HUES6 (cell line): ENCODE data around the gene TBC1D5.

ENCODE experiments used
- H3K27ac ChIP-seq: 2 replicates; pipeline ENCODE4 v1.7.0; 2013; ENCODE audit warnings: low read depth, mild to moderate bottlenecking, low read length, inconsistent platforms
- H3K27me3 ChIP-seq: 2 replicates; pipeline ENCODE4 v1.6.1; 2013; ENCODE audit warnings: low read length; ENCODE audit not compliant: control insufficient read depth, insufficient read depth
- H3K36me3 ChIP-seq: 2 replicates; pipeline ENCODE4 v1.6.1; 2013; ENCODE audit warnings: low read length; ENCODE audit not compliant: control insufficient read depth, insufficient read depth
- H3K4me1 ChIP-seq: 2 replicates; pipeline ENCODE4 v1.6.1; 2013; ENCODE audit warnings: low read length; ENCODE audit not compliant: control insufficient read depth, insufficient read depth
- H3K4me3 ChIP-seq: 2 replicates; pipeline ENCODE4 v1.5.1; 2013; ENCODE audit warnings: low read depth, low read length
- H3K9ac ChIP-seq: one replicate; pipeline ENCODE4 v1.6.1; 2013; ENCODE audit warnings: mild to moderate bottlenecking, low read length
- H3K9me3 ChIP-seq: 2 replicates; pipeline ENCODE4 v1.6.1; 2013; ENCODE audit warnings: low read depth, low read length; ENCODE audit not compliant: control insufficient read depth, insufficient read depth

Gene TBC1D5

GRCh38 chr3:17151598-17152373 is 590.6 kb downstream of the TBC1D5 start:
- no peak overlapping the region for H3K4me3 ChIP-seq
- H3K36me3 ChIP-seq, result no peaks in the 10 kb centered on the region
- no peak overlapping the region for H3K27ac ChIP-seq
- H3K4me1 ChIP-seq, result no peaks in the 10 kb centered on the region
- no peaks in the 10 kb centered on the region for H3K9me3 ChIP-seq
- no peak overlapping the region for H3K9ac ChIP-seq
- no peaks in the 10 kb centered on the region for H3K27me3 ChIP-seq

DNA sequence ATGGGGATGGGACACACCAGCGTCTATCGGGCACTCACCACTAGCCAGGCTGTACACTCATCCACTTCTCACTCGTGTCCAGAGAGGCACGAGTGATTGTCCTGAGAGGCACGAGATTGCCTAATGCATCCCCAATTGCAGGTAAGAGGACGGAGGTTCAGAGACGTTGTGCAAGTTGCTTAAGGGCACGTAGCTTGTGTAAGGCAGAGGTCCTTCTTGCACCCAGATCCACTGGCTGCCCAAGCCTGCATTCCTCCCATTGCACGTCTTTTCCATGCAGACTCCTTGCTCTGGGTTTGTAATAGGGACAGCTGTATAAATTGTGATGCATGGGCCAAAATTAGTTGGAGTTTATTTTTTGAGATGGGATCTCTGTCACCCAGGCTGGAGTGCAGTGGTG is 593.4 kb downstream of the TBC1D5 start:
- no peak overlapping the region for H3K9ac ChIP-seq
- H3K9me3 ChIP-seq, result no peaks in the 10 kb centered on the region
- no peak overlapping the region for H3K27ac ChIP-seq
- no peaks in the 10 kb centered on the region for H3K36me3 ChIP-seq
- no peaks in the 10 kb centered on the region for H3K27me3 ChIP-seq
- H3K4me1 ChIP-seq, result peaks cover 3% of the 10 kb centered on the region
- H3K4me3 ChIP-seq, result no peak overlapping the region

GRCh38 chr3:17144665-17144993 is 597.8 kb downstream of the TBC1D5 start:
- Histone ChIP-seq H3K4me1 (peaks cover 6% of the 10 kb centered on the region), H3K9ac (no peak overlapping the region), H3K27me3 (no peaks in the 10 kb centered on the region), H3K9me3 (peaks cover 3% of the 10 kb centered on the region; the same call in 1 of the 2 replicates), H3K36me3 (no peaks in the 10 kb centered on the region), H3K27ac (no peak overlapping the region), H3K4me3 (no peak overlapping the region)

DNA sequence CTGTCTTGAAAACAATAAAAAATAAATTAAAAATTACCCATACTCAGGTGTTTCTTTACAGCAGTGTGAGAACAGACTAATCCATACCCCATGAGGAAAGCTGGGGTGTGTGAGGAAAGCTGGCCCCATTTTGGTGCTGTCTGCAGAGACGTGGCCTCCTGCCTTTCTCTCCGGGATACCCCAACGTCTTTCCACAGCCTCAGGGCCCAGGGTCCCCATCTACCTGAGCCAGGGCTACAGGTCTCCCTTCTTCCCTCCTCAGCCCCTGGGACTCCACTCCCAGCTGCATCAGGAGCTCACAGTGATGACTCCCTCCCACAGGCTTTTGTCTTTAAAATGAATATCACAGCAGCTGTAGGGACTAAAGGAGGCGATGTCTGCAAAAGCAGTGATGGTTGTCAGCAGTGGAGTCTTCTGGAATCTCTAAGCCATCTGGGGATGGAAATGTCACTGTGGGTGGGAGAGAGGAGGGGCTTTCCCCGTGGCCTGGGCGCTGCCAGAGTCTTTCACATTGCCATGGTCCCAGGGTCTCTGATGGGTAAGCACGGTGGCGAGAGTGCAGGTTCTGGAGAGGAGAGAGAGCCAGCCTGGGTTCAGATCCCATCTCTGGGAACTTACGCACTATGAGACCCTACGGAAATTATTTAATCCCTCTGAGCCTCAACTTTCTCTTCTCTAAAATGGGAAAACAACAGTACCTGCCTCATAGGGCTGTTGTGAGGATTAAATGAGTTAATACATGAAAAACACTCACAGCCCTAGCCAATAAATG is 598.4 kb downstream of the TBC1D5 start:
- no peak overlapping the region for H3K27ac ChIP-seq
- H3K9me3 ChIP-seq, result peaks cover 3% of the 10 kb centered on the region; the same call in 1 of the 2 replicates
- no peak overlapping the region for H3K4me3 ChIP-seq
- peaks cover 6% of the 10 kb centered on the region for H3K4me1 ChIP-seq
- H3K36me3 ChIP-seq, result no peaks in the 10 kb centered on the region
- no peak overlapping the region for H3K9ac ChIP-seq
- H3K27me3 ChIP-seq, result no peaks in the 10 kb centered on the region

DNA sequence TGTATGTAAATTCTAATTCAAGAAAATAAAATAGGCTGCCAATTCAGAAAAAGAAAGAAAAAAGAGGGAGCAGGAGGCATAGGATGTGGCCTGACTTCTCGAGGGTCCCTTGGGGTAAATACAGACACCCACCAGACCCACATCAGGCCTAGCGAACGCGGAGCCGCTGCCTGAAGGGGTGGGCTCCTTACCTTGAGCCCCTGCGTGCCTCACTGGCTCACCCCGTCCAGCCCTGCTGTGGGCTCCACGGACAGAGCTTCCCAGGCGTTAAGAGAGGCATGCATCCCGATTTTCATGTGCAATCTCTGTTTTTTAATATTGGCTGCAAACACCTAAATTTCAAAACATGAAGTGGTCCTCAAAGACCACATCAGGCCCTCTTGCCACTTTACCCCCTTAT is 599.9 kb downstream of the TBC1D5 start:
- Histone ChIP-seq H3K36me3 (no peaks in the 10 kb centered on the region), H3K4me1 (peaks cover 6% of the 10 kb centered on the region), H3K9me3 (peaks cover 4% of the 10 kb centered on the region; the same call in 1 of the 2 replicates), H3K27me3 (no peaks in the 10 kb centered on the region), H3K27ac (no peak overlapping the region), H3K9ac (no peak overlapping the region), H3K4me3 (no peak overlapping the region)

GRCh38 chr3:17141699-17142098 is 600.7 kb downstream of the TBC1D5 start:
- Histone ChIP-seq H3K27ac (no peak overlapping the region), H3K4me3 (no peak overlapping the region), H3K9me3 (peaks cover 6% of the 10 kb centered on the region; the same call in 1 of the 2 replicates), H3K4me1 (peaks cover 6% of the 10 kb centered on the region), H3K9ac (no peak overlapping the region), H3K27me3 (no peaks in the 10 kb centered on the region), H3K36me3 (no peaks in the 10 kb centered on the region)

DNA sequence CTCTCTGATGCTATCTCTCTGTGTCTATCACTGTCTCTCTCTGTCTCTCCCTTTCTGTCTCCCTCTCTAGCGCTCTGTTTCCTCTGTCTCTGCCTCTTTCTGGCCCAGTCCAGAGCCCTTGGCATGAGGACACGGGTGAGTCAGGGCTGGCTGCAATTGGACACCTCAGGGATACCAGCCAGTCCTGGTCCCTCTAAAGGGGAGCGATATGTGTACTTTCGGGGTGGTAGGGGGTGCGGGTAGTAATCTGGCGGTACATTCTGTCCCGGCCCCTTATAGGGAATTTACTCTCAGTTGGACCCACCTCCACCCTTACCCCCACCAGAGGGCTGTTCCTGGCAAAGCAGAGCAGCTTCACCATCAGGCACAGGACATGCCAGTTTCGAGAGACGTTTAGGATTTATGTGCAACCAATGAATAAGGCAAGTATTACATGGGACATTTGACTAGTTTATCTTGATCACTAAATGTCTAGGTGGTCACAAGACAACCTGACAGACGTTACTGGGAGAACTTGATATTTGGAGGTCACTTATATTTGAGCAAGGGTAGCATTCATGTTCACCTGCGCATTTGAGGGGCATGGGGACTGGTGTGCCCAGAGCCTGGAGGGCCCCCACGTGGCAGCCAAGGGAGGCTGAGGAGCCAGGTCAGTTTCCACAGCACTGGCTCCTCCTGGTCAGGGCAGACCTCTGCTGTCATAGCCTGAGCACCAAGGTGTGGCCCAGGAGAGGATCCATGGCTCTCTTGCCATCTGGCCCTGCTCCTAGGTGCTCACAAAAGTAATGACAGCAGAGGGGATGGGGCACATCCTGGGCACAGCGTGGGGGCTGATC is 601.5 kb downstream of the TBC1D5 start:
- H3K9ac ChIP-seq, result no peak overlapping the region

DNA sequence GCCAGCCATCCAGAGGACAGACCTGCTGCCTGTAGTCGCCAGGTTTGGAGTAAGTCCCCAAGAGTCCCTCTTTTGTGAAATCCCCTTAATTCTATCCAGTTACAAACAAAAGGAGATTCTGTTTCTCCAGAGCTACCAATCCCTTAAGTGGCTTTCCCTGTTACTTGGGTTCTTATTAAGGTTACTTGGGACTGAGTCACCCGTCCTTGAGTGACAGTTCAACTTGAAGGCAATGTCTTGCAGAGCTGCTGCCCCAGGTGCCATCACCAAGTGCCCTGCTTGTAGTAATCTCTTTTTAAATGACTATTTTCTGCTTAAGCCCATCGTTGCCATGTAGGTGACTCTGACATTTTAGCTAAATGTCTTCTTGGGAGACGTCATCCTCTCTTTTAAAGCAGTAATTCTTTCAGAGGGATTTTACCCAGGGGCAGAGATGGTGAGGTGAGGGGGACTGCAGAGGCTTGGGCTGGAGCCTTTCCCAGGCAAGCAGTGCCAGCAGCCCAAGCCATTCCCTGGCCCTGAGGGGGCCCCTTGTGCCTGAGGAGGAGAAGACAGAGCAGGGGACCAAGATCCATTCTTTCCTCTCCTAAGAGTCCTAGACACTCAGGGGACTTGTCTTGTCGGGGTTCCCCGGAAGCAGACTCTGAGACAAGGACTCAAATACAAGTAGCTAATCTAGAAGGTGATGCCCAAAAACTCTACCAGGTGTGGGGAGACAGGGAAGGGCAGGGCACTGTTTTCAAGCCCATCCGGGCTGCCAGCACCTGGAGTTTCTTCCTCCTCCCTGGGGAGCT is 604.0 kb downstream of the TBC1D5 start:
- no peaks in the 10 kb centered on the region for H3K36me3 ChIP-seq
- H3K9ac ChIP-seq, result no peak overlapping the region
- peaks cover 6% of the 10 kb centered on the region; the same call in 1 of the 2 replicates for H3K9me3 ChIP-seq
- H3K4me3 ChIP-seq, result no peak overlapping the region
- H3K27me3 ChIP-seq, result no peaks in the 10 kb centered on the region
- H3K27ac ChIP-seq, result no peak overlapping the region
- H3K4me1 ChIP-seq, result no peaks in the 10 kb centered on the region

More for the DNA sequence above, 601.5 kb downstream of the TBC1D5 start:
- peaks cover 6% of the 10 kb centered on the region for H3K4me1 ChIP-seq
- no peak overlapping the region for H3K27ac ChIP-seq
- H3K36me3 ChIP-seq, result no peaks in the 10 kb centered on the region
- peaks cover 6% of the 10 kb centered on the region; the same call in 1 of the 2 replicates for H3K9me3 ChIP-seq
- H3K27me3 ChIP-seq, result no peaks in the 10 kb centered on the region
- no peak overlapping the region for H3K4me3 ChIP-seq

DNA sequence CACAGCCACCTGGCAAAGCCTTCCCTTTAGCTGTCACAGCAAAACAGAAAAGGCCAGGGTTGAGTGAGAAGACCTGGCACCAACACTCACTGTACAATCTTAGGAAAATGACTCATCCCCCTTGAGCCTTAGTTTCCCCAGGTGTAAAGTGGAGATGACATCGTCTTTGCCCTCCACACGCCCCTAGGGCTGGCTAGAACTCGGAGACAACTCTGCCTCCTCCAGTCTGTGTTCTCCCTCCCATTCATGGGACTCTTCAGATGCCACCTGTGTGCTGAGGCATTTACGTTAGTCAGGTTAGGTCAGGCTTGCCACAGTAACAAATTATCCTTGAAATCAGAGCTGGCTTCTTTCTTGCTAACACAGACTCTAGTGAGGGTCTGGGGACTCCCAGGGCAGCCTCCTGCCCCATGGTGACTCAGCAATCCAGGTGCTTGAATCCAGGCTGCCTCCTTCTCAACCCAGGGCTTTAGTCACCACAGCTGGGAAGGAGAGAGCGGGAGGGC is 605.1 kb downstream of the TBC1D5 start:
- Histone ChIP-seq H3K4me3 (no peak overlapping the region), H3K36me3 (no peaks in the 10 kb centered on the region), H3K27ac (no peak overlapping the region), H3K27me3 (no peaks in the 10 kb centered on the region), H3K4me1 (no peaks in the 10 kb centered on the region), H3K9ac (no peak overlapping the region), H3K9me3 (0 out of 2 replicates have a peak, but pooled peaks cover 3% of the 10 kb centered on the region)

- no peaks in the 10 kb centered on the region for H3K36me3 ChIP-seq
- 0 out of 2 replicates have a peak, but pooled peaks cover 3% of the 10 kb centered on the region for H3K9me3 ChIP-seq
- H3K9ac ChIP-seq, result no peak overlapping the region
Measured at GRCh38 chr3:17136136-17136721, 606.2 kb downstream of the TBC1D5 start.

More at GRCh38 chr3:17136136-17136721, 606.2 kb downstream of the TBC1D5 start:
- Histone ChIP-seq H3K4me1 (no peaks in the 10 kb centered on the region), H3K27me3 (no peaks in the 10 kb centered on the region), H3K27ac (no peak overlapping the region), H3K4me3 (no peak overlapping the region)
